NT2/D1 (cell line): ENCODE data around the gene GPR156.

Experiments
- YY1 ChIP-seq: IDR thresholded peaks from 2 replicates; pipeline ENCODE4 v1.6.1; 2011; ENCODE audit not compliant: insufficient read length, insufficient read depth
- ZNF274 ChIP-seq: IDR thresholded peaks from 2 replicates; pipeline ENCODE4 v1.6.1; 2011; ENCODE audit warnings: mild to moderate bottlenecking, low read depth, low read length

GRCh38 chr3:120119846-120120510 lies 165.0 kb downstream of the GPR156 start:
- no peak for TF ChIP-seq YY1
- TF ChIP-seq ZNF274 = no peak
